ENCODE data around the gene ZBTB20.

GRCh38 chr3:114746502-114746901 lies 400.6 kb downstream of the ZBTB20 start:
- TF ChIP-seq CTCF (IDR thresholded peaks at IDR 0.05) (no peak), POLR2A (IDR thresholded peaks at IDR 0.05) (no peak)

Data from thyroid gland (tissue), 4 donors.